GM19023 (cell line): ENCODE results near the gene SMTNL1.

Experiments used
- ATAC-seq: cut with Tn5 transposase; IDR thresholded peaks from one replicate; pipeline ENCODE4 v1.9.1; 2021; ENCODE audit warnings: mild to moderate bottlenecking, moderate library complexity; ENCODE audit not compliant: unreplicated experiment

The SMTNL1 gene

GRCh38 chr11:57586711-57587245 lies 49.4 kb downstream of the SMTNL1 start:
- ATAC-seq: no peak

DNA sequence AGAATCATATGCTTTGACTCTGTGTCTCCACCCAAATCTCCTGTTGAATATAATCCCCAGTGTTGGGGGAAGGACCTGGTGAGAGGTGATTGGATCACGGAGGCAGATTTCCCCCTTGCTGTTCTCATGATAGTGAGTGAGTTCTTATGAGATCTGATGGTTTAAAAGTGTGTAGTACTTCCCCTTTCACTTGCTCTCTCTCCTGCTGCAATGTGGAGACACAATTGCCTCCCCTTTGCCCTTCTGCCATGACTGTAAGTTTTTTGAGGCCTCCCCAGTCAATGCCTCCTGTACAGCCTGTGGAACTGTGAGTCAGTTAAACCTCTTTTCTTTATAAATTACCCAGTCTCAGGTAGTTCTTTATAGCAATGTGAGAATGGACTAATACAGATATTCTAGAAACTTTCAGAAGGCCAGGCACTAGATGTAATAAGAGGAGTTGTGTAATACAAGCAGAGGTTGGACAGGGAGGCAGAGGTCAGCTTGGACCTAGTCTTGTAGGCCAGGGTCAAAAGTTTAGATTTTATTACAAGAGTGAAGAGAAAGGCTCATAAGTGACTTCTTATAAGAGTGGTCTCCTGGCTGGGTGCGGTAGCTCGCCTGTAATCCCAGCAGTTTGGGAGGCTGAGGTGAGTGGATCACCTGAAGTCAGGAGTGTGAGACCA lies 50.8 kb downstream of the SMTNL1 start:
- ATAC-seq: no peak

DNA sequence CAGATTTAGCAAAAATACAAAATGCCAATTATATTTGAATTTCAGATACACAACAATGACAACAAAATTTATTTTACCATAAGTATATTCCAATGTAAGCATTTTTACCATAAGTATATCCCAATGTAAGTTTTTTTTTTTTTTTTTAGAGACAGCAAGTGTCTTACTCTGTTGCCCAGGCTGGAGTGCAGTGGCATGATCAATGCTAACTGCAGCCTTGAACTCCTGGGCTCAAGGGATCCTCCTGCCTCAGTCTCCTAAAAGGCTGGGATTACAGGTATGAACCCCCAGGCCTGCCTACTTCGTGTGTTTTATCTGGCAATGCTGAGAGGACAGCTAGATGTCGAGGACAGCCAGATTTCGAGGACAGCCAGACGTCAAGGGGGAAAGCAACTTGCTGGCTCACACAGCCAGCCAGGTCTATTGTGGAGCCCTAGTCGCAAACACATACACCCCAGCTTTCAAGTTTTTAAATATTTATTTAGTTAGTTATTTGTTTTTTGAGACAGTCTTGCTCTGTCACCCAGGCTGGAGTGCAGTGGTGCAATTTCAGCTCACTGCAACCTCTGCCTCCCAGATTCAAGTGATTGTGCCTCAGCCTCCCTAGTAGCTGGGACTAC lies 59.0 kb downstream of the SMTNL1 start:
- ATAC-seq: no peak

DNA sequence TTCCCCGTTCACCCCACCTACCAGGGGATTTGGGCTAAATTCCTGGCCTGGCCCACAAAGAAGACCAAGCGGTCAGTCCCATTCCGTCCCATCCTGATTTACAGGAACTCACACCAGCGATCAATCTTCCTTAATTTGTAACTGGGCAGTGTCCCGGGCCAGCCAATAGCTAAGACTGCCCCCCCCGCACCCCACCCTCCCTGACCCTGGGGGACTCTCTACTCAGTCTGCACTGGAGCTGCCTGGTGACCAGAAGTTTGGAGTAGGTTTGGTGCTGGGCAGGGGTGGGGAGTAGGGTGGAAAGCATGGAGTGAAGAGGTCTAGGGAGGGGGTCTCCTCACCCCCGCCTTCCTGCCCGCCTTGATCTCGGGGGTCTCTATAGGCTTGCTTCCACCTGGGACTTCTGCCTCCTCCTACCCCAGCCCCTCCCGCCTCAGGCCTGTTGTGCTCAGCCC lies 60.1 kb downstream of the SMTNL1 start, which contains the start of gene SERPING1:
TSS of gene SERPING1 (plus strand) at position 225 of the 455 bp plus-strand sequence. CDS start 586 bp downstream, outside the sequence.
- no peak for ATAC-seq

DNA sequence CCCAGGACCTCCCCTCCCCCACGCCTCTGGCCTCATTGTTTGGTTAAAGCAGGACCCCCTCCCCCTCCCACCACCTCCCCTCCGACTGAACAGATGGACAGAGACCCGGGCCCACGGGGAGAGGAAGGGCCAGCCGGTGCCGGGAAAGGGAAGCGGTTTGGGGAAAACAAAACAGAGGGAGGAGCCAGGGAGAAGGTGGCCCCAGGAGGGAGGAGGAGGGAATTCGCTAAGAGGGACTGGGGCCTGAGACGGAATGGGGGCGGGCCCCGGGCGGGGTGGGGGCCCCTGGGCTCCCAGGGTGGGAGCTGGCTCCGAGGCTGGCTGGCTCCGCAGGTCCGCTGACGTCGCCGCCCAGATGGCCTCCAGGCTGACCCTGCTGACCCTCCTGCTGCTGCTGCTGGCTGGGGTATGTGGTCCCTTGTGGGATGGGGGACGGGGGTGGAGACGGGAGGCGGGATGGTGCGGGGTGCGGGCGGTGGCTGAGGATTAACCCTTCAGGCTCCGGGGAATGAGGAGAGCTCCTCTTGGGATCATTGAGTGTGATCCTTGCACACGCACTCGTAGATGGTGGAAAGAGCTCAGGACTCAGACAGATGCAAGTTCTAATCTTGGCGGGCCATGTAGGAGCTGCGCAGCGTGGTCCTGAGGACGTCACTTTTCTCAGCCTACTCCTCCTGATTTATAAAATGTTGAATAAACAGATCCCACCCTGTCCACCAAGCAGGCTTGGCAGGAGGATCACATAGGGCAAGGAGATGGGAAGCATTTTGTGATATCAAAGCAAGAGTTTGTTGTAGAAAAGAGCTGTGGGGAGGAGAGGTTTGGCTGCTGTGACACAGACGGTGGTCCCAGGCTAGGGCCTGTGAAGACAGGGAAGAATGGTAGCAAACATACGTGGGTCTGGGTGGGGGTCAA lies 60.8 kb downstream of the SMTNL1 start:
- no peak for ATAC-seq

DNA sequence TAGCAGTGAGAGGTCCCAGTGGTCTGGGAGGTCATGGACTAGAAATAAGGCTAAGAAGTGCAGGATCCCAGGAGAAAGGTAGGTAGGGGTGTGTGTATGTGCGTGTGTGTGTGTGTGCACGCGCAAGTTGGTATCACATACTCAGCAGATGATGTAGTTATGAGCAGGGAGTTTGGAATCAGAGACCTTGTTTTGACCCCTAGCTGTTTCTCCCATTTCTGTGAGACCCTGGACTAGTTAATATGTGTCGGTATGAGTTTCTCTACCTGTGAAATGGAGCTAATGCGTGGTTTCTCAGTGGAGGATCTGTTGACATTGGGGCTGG lies 61.4 kb downstream of the SMTNL1 start:
- no peak for ATAC-seq

GRCh38 chr11:57599381-57599780 lies 62.0 kb downstream of the SMTNL1 start:
- no peak for ATAC-seq
